H9 (cell line): ENCODE results near the gene ZNF319. TPM values are rescaled to one million over a fixed set of nuclear protein-coding genes. Genes with fewer than 3 reads are reported as not detected.

Source experiments
- DNase-seq: peaks from one replicate; pipeline ENCODE4 v3.0.0-alpha.2; 2017
- H2AFZ ChIP-seq: one replicate; pipeline ENCODE4 v1.6.1; 2013; ENCODE audit warnings: mild to moderate bottlenecking, low read length, control low read depth, moderate library complexity
- H2AK5ac ChIP-seq: 2 replicates; pipeline ENCODE4 v1.6.1; 2013; ENCODE audit warnings: low read length, control low read depth, mixed read lengths; ENCODE audit not compliant: insufficient read length
- H2BK120ac ChIP-seq: one replicate; pipeline ENCODE4 v1.6.1; 2013; ENCODE audit warnings: low read depth, mild to moderate bottlenecking, low read length, control low read depth, inconsistent platforms; ENCODE audit not compliant: poor library complexity, severe bottlenecking
- H2BK12ac ChIP-seq: 2 replicates; pipeline ENCODE4 v1.6.1; 2013; ENCODE audit warnings: low read length, control low read depth, mixed read lengths, low read depth; ENCODE audit not compliant: insufficient read length
- H2BK15ac ChIP-seq: 2 replicates; pipeline ENCODE4 v1.6.1; 2013; ENCODE audit warnings: low read depth, low read length, control low read depth
- H2BK20ac ChIP-seq: one replicate; pipeline ENCODE4 v1.6.1; 2013; ENCODE audit warnings: low read depth, mild to moderate bottlenecking, low read length, control low read depth, inconsistent platforms; ENCODE audit not compliant: poor library complexity, severe bottlenecking
- H2BK5ac ChIP-seq: 2 replicates; pipeline ENCODE4 v1.6.1; 2013; ENCODE audit warnings: low read length, control low read depth, mixed read lengths; ENCODE audit not compliant: insufficient read length
- H3K14ac ChIP-seq: 2 replicates; pipeline ENCODE4 v1.6.1; 2013; ENCODE audit warnings: low read length, control low read depth; ENCODE audit not compliant: insufficient read depth
- H3K18ac ChIP-seq: 2 replicates; pipeline ENCODE4 v1.6.1; 2013; ENCODE audit warnings: low read depth, mild to moderate bottlenecking, mixed read lengths, low read length, control low read depth; ENCODE audit not compliant: insufficient read length
- H3K23ac ChIP-seq: 2 replicates; pipeline ENCODE4 v1.6.1; 2013; ENCODE audit warnings: low read length, control low read depth, mixed read lengths, low read depth; ENCODE audit not compliant: insufficient read length
- H3K23me2 ChIP-seq: 2 replicates; pipeline ENCODE4 v1.6.1; 2013; ENCODE audit warnings: low read depth, mild to moderate bottlenecking, mixed read lengths, low read length, control low read depth; ENCODE audit not compliant: insufficient read length, poor library complexity, severe bottlenecking
- H3K27ac ChIP-seq: 2 replicates; pipeline ENCODE4 v1.5.1; 2013; ENCODE audit warnings: low read length, control low read depth, mixed read lengths, low read depth; ENCODE audit not compliant: insufficient read length
- H3K27me3 ChIP-seq: 2 replicates; pipeline ENCODE4 v1.6.1; 2013; ENCODE audit warnings: low read length, control low read depth, inconsistent platforms; ENCODE audit not compliant: insufficient read depth
- H3K4ac ChIP-seq: 2 replicates; pipeline ENCODE4 v1.6.1; 2013; ENCODE audit warnings: low read depth, mild to moderate bottlenecking, control low read depth, inconsistent platforms, low read length, moderate library complexity
- H3K4me1 ChIP-seq: 2 replicates; pipeline ENCODE4 v1.6.1; 2013; ENCODE audit warnings: low read length, control low read depth, inconsistent platforms; ENCODE audit not compliant: insufficient read depth
- H3K4me2 ChIP-seq: 2 replicates; pipeline ENCODE4 v1.6.1; 2013; ENCODE audit warnings: low read length, control low read depth, mixed read lengths; ENCODE audit not compliant: insufficient read length, insufficient read depth
- H3K56ac ChIP-seq: 2 replicates; pipeline ENCODE4 v1.6.1; 2013; ENCODE audit warnings: low read depth, mild to moderate bottlenecking, mixed read lengths, low read length, control low read depth; ENCODE audit not compliant: insufficient read length
- H3K79me1 ChIP-seq: 2 replicates; pipeline ENCODE4 v1.6.1; 2013; ENCODE audit warnings: low read depth, mild to moderate bottlenecking, moderate library complexity, low read length, control low read depth, inconsistent platforms; ENCODE audit not compliant: insufficient read depth, poor library complexity, severe bottlenecking
- H3K79me2 ChIP-seq: 2 replicates; pipeline ENCODE4 v1.6.1; 2013; ENCODE audit warnings: low read length, control low read depth, inconsistent platforms; ENCODE audit not compliant: insufficient read depth
- H3K9ac ChIP-seq: 2 replicates; pipeline ENCODE4 v1.6.1; 2013; ENCODE audit warnings: low read length, control low read depth, mixed read lengths; ENCODE audit not compliant: insufficient read length; ENCODE audit errors: extremely low read depth
- H3K9me3 ChIP-seq: one replicate; pipeline ENCODE4 v1.6.1; 2013; ENCODE audit warnings: low read depth, low read length, inconsistent platforms; ENCODE audit not compliant: control insufficient read depth
- H3T11ph ChIP-seq: one replicate; pipeline ENCODE4 v1.6.1; 2013; ENCODE audit warnings: mild to moderate bottlenecking, low read length, control low read depth, inconsistent platforms
- H4K20me1 ChIP-seq: one replicate; pipeline ENCODE4 v1.6.1; 2013; ENCODE audit not compliant: control insufficient read depth, insufficient read length, insufficient read depth
- H4K5ac ChIP-seq: 2 replicates; pipeline ENCODE4 v1.6.1; 2013; ENCODE audit warnings: low read depth, mild to moderate bottlenecking, mixed read lengths, low read length, control low read depth; ENCODE audit not compliant: insufficient read length
- H4K8ac ChIP-seq: replicated peaks from 2 replicates; pipeline ENCODE4 v1.6.1; 2013; ENCODE audit warnings: low read length, control low read depth, mixed read lengths, low read depth; ENCODE audit not compliant: insufficient read length
- H4K91ac ChIP-seq: 2 replicates; pipeline ENCODE4 v1.6.1; 2013; ENCODE audit warnings: low read depth, mild to moderate bottlenecking, moderate library complexity, mixed read lengths, low read length, control low read depth; ENCODE audit not compliant: insufficient read length
- H3K27ac Mint-ChIP-seq, 3 experiments: 2 replicates in 2 of 3; 3 replicates in 1 of 3; pipeline ENCODE4 v1.8.0; 2020 to 2021; ENCODE audit warnings: mixed read lengths in 3 of 3, mild to moderate bottlenecking in 1 of 3, moderate library complexity in 1 of 3
- H3K27me3 Mint-ChIP-seq: 2 replicates; pipeline ENCODE4 v1.8.0; 2021; ENCODE audit warnings: low read depth, mild to moderate bottlenecking, moderate library complexity, mixed read lengths
- H3K36me3 Mint-ChIP-seq, 3 experiments: 2 replicates in 2 of 3; 3 replicates in 1 of 3; pipeline ENCODE4 v1.8.0; 2020 to 2021; ENCODE audit warnings: low read depth in 3 of 3, mixed read lengths in 3 of 3; ENCODE audit not compliant: insufficient read depth in 1 of 3
- H3K4me1 Mint-ChIP-seq, 2 experiments: 2 replicates each; pipeline ENCODE4 v1.8.0; 2020; ENCODE audit warnings: mixed read lengths in 2 of 2
- H3K4me3 Mint-ChIP-seq, 2 experiments: 2 replicates in 1 of 2; 3 replicates in 1 of 2; pipeline ENCODE4 v1.8.0; 2020 to 2021; ENCODE audit warnings: mild to moderate bottlenecking in 2 of 2, mixed read lengths in 2 of 2, moderate library complexity in 1 of 2
- H3K9me3 Mint-ChIP-seq, 2 experiments: 2 replicates in 1 of 2; 3 replicates in 1 of 2; pipeline ENCODE4 v1.8.0; 2020; ENCODE audit warnings: mild to moderate bottlenecking in 2 of 2, mixed read lengths in 2 of 2, moderate library complexity in 1 of 2
- CTCF ChIP-seq: fragments of 200-600 bp; sonication (generic); conservative IDR thresholded peaks from 3 replicates; pipeline ENCODE4 v1.8.0; 2021; ENCODE audit warnings: antibody characterized with exemption, mild to moderate bottlenecking
- WGBS: extraction: QIAGEN DNeasy Blood & Tissue Kit; methylation state at CpG from one replicate; pipeline ENCODE4 v1.1.7; 2013; ENCODE audit warnings: missing lambda C conversion rate, low lambda C conversion rate, mixed read lengths; ENCODE audit not compliant: insufficient read length; ENCODE audit errors: extremely low coverage; 5-methylcytosine and 5-hydroxymethylcytosine counted together
- total RNA-seq: library from RNA; stranded (reverse); gene quantifications from 2 replicates; pipeline ENCODE4 v1.2.1, GENCODE V29; 2021

Gene ZNF319
- total RNA-seq, 1 experiment from 2014 or later, result 5.6 TPM

- H3K18ac ChIP-seq, result no peak overlapping the region
- H3K4me1 ChIP-seq, result no peaks in the 10 kb centered on the region
- H3K27me3 ChIP-seq, result peaks cover 11% of the 10 kb centered on the region; the same call in 1 of the 2 replicates
- TF ChIP-seq CTCF, result no peak
- peak; percentile 36 for DNase-seq
- H4K20me1 ChIP-seq, result no peaks in the 10 kb centered on the region
- no CpG with 5 or more reads among the region's 62 CpGs for WGBS
- H3T11ph ChIP-seq, result no peak overlapping the region
- no peak overlapping the region for H3K14ac ChIP-seq
- H3K27ac Mint-ChIP-seq, result peak overlapping the region in 1 of 3 experiments; percentile 62; a peak in 1 of 7 replicates
- no peak overlapping the region for H2AK5ac ChIP-seq
- peak overlapping the region; percentile 79 to 93 for H3K4me3 Mint-ChIP-seq
- H3K27ac ChIP-seq, result no peak overlapping the region
- no peak overlapping the region for H3K4ac ChIP-seq
- H3K23me2 ChIP-seq, result peaks cover 16% of the 10 kb centered on the region
- H3K79me2 ChIP-seq, result no peaks in the 10 kb centered on the region
- H4K5ac ChIP-seq, result no peak overlapping the region
- H2BK5ac ChIP-seq, result no peak overlapping the region
- H2AFZ ChIP-seq, result no peak overlapping the region
- no peak overlapping the region for H4K8ac ChIP-seq
- peaks cover 54% of the 10 kb centered on the region for H3K27me3 Mint-ChIP-seq
- no peak overlapping the region for H4K91ac ChIP-seq
- no peak overlapping the region for H2BK12ac ChIP-seq
- H2BK20ac ChIP-seq, result no peak overlapping the region
- no peak overlapping the region for H2BK15ac ChIP-seq
- H3K79me1 ChIP-seq, result no peaks in the 10 kb centered on the region
- H3K9me3 Mint-ChIP-seq, result no peaks in the 10 kb centered on the region
- peaks cover 3 to 9% of the 10 kb centered on the region in 2 experiments; a peak in 3 of 4 replicates for H3K4me1 Mint-ChIP-seq
- H3K4me2 ChIP-seq, result peak overlapping the region; percentile 71
- no peak overlapping the region for H3K23ac ChIP-seq
- no peak overlapping the region for H3K9ac ChIP-seq
- H3K9me3 ChIP-seq, result no peaks in the 10 kb centered on the region
- H3K36me3 Mint-ChIP-seq, result no peaks in the 10 kb centered on the region; a peak in 1 of 7 replicates
- no peak overlapping the region for H3K56ac ChIP-seq
- H2BK120ac ChIP-seq, result no peak overlapping the region
Observed at GRCh38 chr16:57985204-57986181, 15.0 kb downstream of the ZNF319 start.
